Measurements from ENCODE around the gene TRNT1. TPM values are rescaled to one million over a fixed set of nuclear protein-coding genes. Genes with fewer than 3 reads are reported as not detected.

TRNT1 gene
- total RNA-seq, 2 experiments from 2014 or later, result 42.3 to 49.4 TPM

DNA sequence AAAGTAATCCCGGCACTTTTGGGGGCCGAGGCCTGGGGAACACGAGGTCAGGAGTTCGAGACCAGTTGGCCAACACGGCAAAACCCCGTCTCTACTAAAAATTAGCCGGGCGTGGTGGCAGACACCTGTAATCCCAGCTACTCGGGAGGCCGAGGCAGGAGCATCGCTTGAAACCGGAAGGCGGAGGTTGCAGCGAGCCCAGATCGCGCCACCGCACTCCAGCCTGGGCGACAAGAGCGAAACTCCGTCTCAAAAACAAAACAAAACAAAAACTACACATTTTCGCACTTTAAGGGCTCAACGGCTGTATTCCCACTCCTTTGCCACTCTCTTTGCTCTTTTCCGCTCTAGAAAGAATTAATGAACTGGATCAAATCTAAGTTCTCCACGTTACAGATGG, 763 bp upstream of the TRNT1 start:
- CTCF ChIA-PET, result interaction anchor here (0.9 kb wide), 1 partner anchor 23 kb away, joined by 3 read pairs; no protein-coding TSS in a partner anchor
- H3K27me3 Mint-ChIP-seq (ENCODE audit: low read depth), result no peaks in the 10 kb centered on the region
- H3K4me3 Mint-ChIP-seq, result peak overlapping the region; percentile 97
- no peaks in the 10 kb centered on the region for H3K9me3 Mint-ChIP-seq
- peaks cover 28% of the 10 kb centered on the region for H3K36me3 Mint-ChIP-seq (ENCODE audit: low read depth)
- intact Hi-C loops (cut with micrococcal nuclease), result loop anchor here (1.0 to 2.0 kb wide), 5 partner anchors 47 to 1855 kb away; partner anchors contain the start of genes CRBN and SETMAR
- H3K4me1 Mint-ChIP-seq (ENCODE audit: low read depth), result peaks cover 33% of the 10 kb centered on the region
- H3K27ac Mint-ChIP-seq, result peak overlapping the region; percentile 98
- DNase-seq, result no peak

DNA sequence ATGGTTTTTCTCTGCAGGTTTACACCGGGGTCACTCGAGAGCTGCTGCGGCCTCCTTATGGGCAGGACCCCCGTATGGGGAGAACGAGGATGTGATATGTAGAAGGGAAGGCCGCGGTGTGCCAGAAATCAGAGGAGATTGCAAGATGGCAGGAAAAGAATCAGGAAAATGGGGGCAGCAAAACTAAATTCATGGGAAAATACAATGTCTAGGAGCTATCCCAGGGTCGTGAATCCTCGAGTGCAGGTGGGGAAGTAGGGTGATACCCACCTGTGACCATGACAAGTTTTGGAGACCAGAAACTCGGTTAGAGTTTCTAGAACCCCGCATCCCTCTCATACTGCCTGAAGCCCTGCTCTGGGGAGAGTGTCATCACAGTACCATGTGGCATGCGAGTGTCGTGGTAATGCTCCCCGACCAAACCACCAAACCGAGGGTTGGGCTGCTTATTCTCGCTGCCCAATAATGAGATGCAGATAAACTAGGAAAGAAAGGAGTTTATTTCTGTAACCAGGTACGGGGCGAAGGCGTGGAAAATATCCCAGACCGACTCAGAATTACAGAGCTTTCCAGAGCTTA, 781 bp downstream of the TRNT1 start:
- H3K36me3 Mint-ChIP-seq (ENCODE audit: low read depth), result peaks cover 33% of the 10 kb centered on the region

GRCh38 chr3:3129579-3129978, 2.8 kb downstream of the TRNT1 start:
- Mint-ChIP-seq H3K4me3 (no peak overlapping the region), H3K27ac (peak overlapping the region; percentile 22), H3K4me1 (ENCODE audit: low read depth) (peaks cover 54% of the 10 kb centered on the region), H3K9me3 (no peaks in the 10 kb centered on the region), H3K36me3 (ENCODE audit: low read depth) (peaks cover 43% of the 10 kb centered on the region), H3K27me3 (ENCODE audit: low read depth) (no peaks in the 10 kb centered on the region)
- no peak for DNase-seq
- CTCF ChIA-PET, result interaction anchor here (0.9 to 1.1 kb wide), 2 partner anchors 11 to 48 kb away, joined by 3 to 6 read pairs; no protein-coding TSS in a partner anchor
- intact Hi-C loops (cut with micrococcal nuclease), result no loop called here

More for the DNA sequence above, 781 bp downstream of the TRNT1 start:
- intact Hi-C loops (cut with micrococcal nuclease), result loop anchor here (2.0 kb wide), 2 partner anchors 99 to 1853 kb away; no protein-coding TSS in a partner anchor
- Mint-ChIP-seq H3K9me3 (no peaks in the 10 kb centered on the region), H3K27me3 (ENCODE audit: low read depth) (no peaks in the 10 kb centered on the region), H3K4me3 (peak overlapping the region; percentile 97), H3K27ac (peak overlapping the region; percentile 98), H3K4me1 (ENCODE audit: low read depth) (peaks cover 36% of the 10 kb centered on the region)
- peak; percentile 37 for DNase-seq
- CTCF ChIA-PET, result interaction anchor here (0.8 to 1.0 kb wide), 2 partner anchors 46 to 50 kb away, joined by 3 read pairs; no protein-coding TSS in a partner anchor

DNA sequence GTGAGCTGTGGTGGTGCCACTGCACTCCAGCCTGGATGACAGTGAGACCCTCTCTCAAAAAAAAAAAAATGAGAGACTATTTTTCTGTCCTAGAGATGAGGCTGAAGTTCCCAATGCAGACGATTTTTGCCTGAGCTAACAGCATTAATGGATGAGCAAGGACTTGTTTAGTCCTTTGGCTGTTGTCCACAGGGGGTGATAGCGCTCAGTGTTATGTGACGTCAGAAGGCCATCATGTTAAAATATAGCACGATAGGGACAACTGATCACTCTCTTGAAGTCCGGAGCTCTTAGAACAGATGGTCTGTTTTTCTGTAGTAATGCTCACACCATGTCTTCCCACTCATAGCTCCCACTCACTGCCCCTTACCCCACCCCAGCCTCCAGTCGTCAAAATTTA, 6.8 kb downstream of the TRNT1 start:
- no peak for DNase-seq
- H3K4me1 Mint-ChIP-seq (ENCODE audit: low read depth), result peaks cover 59% of the 10 kb centered on the region
- H3K27ac Mint-ChIP-seq, result peak overlapping the region; percentile 8
- no peaks in the 10 kb centered on the region for H3K27me3 Mint-ChIP-seq (ENCODE audit: low read depth)
- H3K36me3 Mint-ChIP-seq (ENCODE audit: low read depth), result peaks cover 54% of the 10 kb centered on the region
- no peak overlapping the region for H3K4me3 Mint-ChIP-seq
- H3K9me3 Mint-ChIP-seq, result no peaks in the 10 kb centered on the region
- intact Hi-C loops (cut with micrococcal nuclease), result no loop called here
- CTCF ChIA-PET, result interaction anchor here (0.6 to 1.4 kb wide), 5 partner anchors 21 to 658 kb away, joined by 3 to 5 read pairs (median 3); no protein-coding TSS in a partner anchor

GRCh38 chr3:3134750-3135448, 8.2 kb downstream of the TRNT1 start:
- Mint-ChIP-seq H3K4me3 (no peak overlapping the region), H3K27me3 (ENCODE audit: low read depth) (no peaks in the 10 kb centered on the region), H3K9me3 (no peaks in the 10 kb centered on the region), H3K36me3 (ENCODE audit: low read depth) (peaks cover 50% of the 10 kb centered on the region), H3K27ac (peak overlapping the region; percentile 69), H3K4me1 (ENCODE audit: low read depth) (peaks cover 47% of the 10 kb centered on the region)
- DNase-seq, result no peak
- CTCF ChIA-PET, result interaction anchor here (0.7 to 1.1 kb wide), 2 partner anchors 36 to 432 kb away, joined by 3 read pairs; no protein-coding TSS in a partner anchor
- intact Hi-C loops (cut with micrococcal nuclease), result no loop called here

DNA sequence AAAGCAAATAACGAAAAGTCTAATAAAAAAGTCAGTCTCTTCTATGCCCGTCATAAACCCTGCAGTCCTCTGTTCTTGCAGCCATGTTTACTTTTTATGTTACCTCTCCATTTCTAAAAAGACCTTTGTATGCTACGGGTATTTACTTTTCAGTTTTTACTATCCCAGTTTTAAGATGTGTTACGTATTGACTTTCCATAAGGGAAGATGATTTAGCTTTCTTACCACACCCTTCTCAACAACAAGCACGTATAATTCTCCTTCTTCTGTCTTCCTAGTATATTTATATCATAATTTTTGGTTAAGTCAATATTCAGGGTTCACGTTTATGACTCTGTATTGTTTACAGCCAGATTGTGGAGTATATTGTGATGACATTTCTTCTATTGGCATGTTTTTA, 10.8 kb downstream of the TRNT1 start:
- H3K9me3 Mint-ChIP-seq, result no peaks in the 10 kb centered on the region
- no peak overlapping the region for H3K4me3 Mint-ChIP-seq
- peaks cover 48% of the 10 kb centered on the region for H3K4me1 Mint-ChIP-seq (ENCODE audit: low read depth)
- intact Hi-C loops (cut with micrococcal nuclease), result no loop called here
- no peaks in the 10 kb centered on the region for H3K27me3 Mint-ChIP-seq (ENCODE audit: low read depth)
- DNase-seq, result no peak
- CTCF ChIA-PET, result no interaction called here
- peaks cover 56% of the 10 kb centered on the region for H3K36me3 Mint-ChIP-seq (ENCODE audit: low read depth)
- H3K27ac Mint-ChIP-seq, result peak overlapping the region; percentile 20

DNA sequence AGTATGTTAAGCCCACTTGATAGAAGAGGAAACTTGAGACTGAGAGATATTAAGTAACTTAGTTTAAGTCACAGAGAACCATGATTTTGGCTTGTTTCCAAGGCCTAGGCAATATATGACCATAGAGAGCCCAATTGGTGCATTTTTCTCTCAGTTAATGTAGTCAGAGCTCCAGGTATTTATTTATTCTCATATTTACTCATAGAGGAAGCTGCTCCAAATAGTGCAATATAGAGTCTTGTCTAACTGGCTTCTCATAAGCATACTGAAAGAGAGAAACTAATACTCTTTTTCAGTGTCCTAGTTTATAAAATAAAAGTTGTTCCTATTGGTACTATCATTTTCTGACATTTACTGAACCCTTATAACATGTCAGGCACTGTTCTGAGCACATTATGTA, 15.2 kb downstream of the TRNT1 start:
- CTCF ChIA-PET, result interaction anchor here (2.7 to 2.9 kb wide), 2 partner anchors 29 to 31 kb away, joined by 8 to 9 read pairs; no protein-coding TSS in a partner anchor
- H3K9me3 Mint-ChIP-seq, result no peaks in the 10 kb centered on the region
- intact Hi-C loops (cut with micrococcal nuclease), result no loop called here
- no peaks in the 10 kb centered on the region for H3K27me3 Mint-ChIP-seq (ENCODE audit: low read depth)
- peaks cover 58% of the 10 kb centered on the region for H3K36me3 Mint-ChIP-seq (ENCODE audit: low read depth)
- no peak overlapping the region for H3K4me3 Mint-ChIP-seq
- no peak for DNase-seq
- H3K4me1 Mint-ChIP-seq (ENCODE audit: low read depth), result peaks cover 25% of the 10 kb centered on the region
- peak overlapping the region; percentile 76 for H3K27ac Mint-ChIP-seq

DNA sequence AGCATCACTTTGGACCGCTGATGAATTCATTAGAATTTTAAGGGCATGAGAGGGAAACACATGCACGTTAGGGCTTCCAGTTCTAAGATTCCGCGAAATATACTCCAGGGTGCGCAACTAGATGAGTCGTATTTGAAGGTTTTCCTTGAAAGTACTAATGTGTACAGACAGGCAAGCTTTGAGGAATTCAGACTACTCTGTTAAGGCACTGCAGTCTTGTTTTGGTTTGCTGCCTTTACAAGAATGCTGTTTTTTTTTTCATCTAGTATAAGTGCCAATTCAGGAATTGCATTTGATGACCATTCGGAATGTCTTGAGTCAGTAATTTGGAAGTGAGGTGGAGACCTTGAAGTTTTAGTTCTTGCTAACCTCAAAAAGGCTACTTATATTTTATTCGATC, 19.1 kb downstream of the TRNT1 start:
- Mint-ChIP-seq H3K9me3 (no peaks in the 10 kb centered on the region), H3K4me1 (ENCODE audit: low read depth) (peaks cover 26% of the 10 kb centered on the region), H3K4me3 (no peak overlapping the region), H3K36me3 (ENCODE audit: low read depth) (peaks cover 51% of the 10 kb centered on the region), H3K27ac (peak overlapping the region; percentile 71), H3K27me3 (ENCODE audit: low read depth) (no peaks in the 10 kb centered on the region)
- no peak for DNase-seq
- CTCF ChIA-PET, result no interaction called here
- intact Hi-C loops (cut with micrococcal nuclease), result loop anchor here (1.0 kb wide), 1 partner anchor 8 kb away; no protein-coding TSS in a partner anchor

DNA sequence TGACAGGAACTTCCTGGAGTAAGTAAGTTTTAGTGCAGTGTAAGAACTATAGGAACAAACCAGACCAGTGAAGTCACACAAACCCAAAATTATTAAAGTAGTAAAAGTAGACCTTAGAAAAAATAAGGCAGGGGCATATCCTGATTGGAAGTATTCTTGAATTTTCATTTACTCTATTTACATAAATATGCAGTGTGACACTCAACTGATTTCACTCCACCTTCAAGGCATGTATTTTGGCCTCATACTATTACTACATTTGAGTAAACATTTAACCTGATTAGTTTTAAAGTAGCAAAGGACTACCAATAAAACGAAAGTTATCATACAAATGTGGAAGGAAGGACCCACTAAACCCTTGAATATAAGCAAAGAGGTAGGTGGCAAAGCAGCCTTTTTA, 22.8 kb downstream of the TRNT1 start:
- Mint-ChIP-seq H3K27me3 (ENCODE audit: low read depth) (no peaks in the 10 kb centered on the region), H3K27ac (peak overlapping the region; percentile 69), H3K9me3 (no peaks in the 10 kb centered on the region), H3K36me3 (ENCODE audit: low read depth) (peaks cover 45% of the 10 kb centered on the region), H3K4me3 (no peak overlapping the region), H3K4me1 (ENCODE audit: low read depth) (peaks cover 25% of the 10 kb centered on the region)
- CTCF ChIA-PET, result no interaction called here
- intact Hi-C loops (cut with micrococcal nuclease), result no loop called here
- no peak for DNase-seq

- Mint-ChIP-seq H3K4me3 (no peak overlapping the region), H3K36me3 (ENCODE audit: low read depth) (peaks cover 43% of the 10 kb centered on the region), H3K27me3 (ENCODE audit: low read depth) (no peaks in the 10 kb centered on the region), H3K9me3 (no peaks in the 10 kb centered on the region), H3K4me1 (ENCODE audit: low read depth) (peaks cover 21% of the 10 kb centered on the region), H3K27ac (peak overlapping the region; percentile 13)
- no peak for DNase-seq
- CTCF ChIA-PET, result interaction anchor here (1.0 kb wide), 1 partner anchor 13 kb away, joined by 4 read pairs; no protein-coding TSS in a partner anchor
- intact Hi-C loops (cut with micrococcal nuclease), result no loop called here
Observed at GRCh38 chr3:3151513-3151912, 24.8 kb downstream of the TRNT1 start.

GRCh38 chr3:3154879-3155610, 28.3 kb downstream of the TRNT1 start:
- no peak for DNase-seq
- Mint-ChIP-seq H3K9me3 (peaks cover 6% of the 10 kb centered on the region), H3K4me1 (ENCODE audit: low read depth) (peaks cover 25% of the 10 kb centered on the region), H3K27me3 (ENCODE audit: low read depth) (no peaks in the 10 kb centered on the region), H3K36me3 (ENCODE audit: low read depth) (peaks cover 49% of the 10 kb centered on the region), H3K4me3 (no peak overlapping the region), H3K27ac (peak overlapping the region; percentile 72)
- CTCF ChIA-PET, result interaction anchor here (1.0 to 2.0 kb wide), 2 partner anchors 17 to 21 kb away, joined by 3 to 10 read pairs; no protein-coding TSS in a partner anchor
- intact Hi-C loops (cut with micrococcal nuclease), result loop anchor here (1.0 kb wide), 1 partner anchor 9 kb away; no protein-coding TSS in a partner anchor

DNA sequence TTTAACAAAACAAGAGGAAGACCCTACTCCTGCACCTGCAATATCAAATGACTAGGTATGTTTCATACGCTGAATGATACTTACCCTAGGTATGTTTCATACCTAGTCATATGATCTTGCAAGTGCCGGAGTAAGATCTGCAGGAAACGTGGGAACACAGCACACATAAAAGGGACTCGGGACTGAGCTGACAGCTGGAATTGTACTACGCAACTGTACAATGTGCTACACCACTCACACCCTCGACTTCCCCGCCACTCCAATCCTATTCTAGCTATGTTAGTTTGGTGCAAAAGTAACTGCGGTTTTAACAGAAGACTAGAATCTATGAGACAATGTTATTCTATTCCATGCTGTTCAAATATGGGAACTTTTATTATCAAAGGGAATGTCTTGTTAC, 30.7 kb downstream of the TRNT1 start:
- no peaks in the 10 kb centered on the region for H3K27me3 Mint-ChIP-seq (ENCODE audit: low read depth)
- H3K4me3 Mint-ChIP-seq, result no peak overlapping the region
- peaks cover 33% of the 10 kb centered on the region for H3K4me1 Mint-ChIP-seq (ENCODE audit: low read depth)
- CTCF ChIA-PET, result no interaction called here
- H3K36me3 Mint-ChIP-seq (ENCODE audit: low read depth), result peaks cover 40% of the 10 kb centered on the region
- H3K27ac Mint-ChIP-seq, result peak overlapping the region; percentile 76
- peaks cover 6% of the 10 kb centered on the region for H3K9me3 Mint-ChIP-seq
- intact Hi-C loops (cut with micrococcal nuclease), result no loop called here
- DNase-seq, result no peak
